Motor neuron (in vitro differentiated cells): ENCODE measurements around the gene DNAAF3. TPM values are rescaled to one million over a fixed set of nuclear protein-coding genes. Genes with fewer than 3 reads are reported as not detected.
A peak's percentile ranks its signal among the peaks of the same experiment; 100 is the strongest.

ENCODE experiments used
- ATAC-seq, 8 experiments: fragments of 200-7000 bp; cut with Tn5 transposase; replicated peaks in 6 of 8; 2 replicates each; pipeline ENCODE4 v1.8.0; 2021; ENCODE audit warnings: mild to moderate bottlenecking in 8 of 8, moderate library complexity in 8 of 8
- H3K27ac ChIP-seq, 2 donors: fragments of 250-450 bp; sonication (Bioruptor Pico); 2 replicates each; pipeline ENCODE4 v1.9.0; 2021; ENCODE audit warnings: antibody characterized with exemption in 2 of 2, mild to moderate bottlenecking in 2 of 2, moderate library complexity in 1 of 2
- H3K4me1 ChIP-seq, 2 donors: fragments of 250-450 bp; sonication (Bioruptor Pico); replicated peaks in 1 of 2; 2 replicates each; pipeline ENCODE4 v1.6.1; 2021; ENCODE audit warnings: antibody characterized with exemption in 2 of 2, mild to moderate bottlenecking in 2 of 2, moderate library complexity in 1 of 2
- H3K4me3 ChIP-seq, 5 donors: fragments of 250-450 bp; sonication (Bioruptor Pico); 2 replicates each; pipeline ENCODE4 v1.9.0; 2021; ENCODE audit warnings: antibody characterized with exemption in 5 of 5, mild to moderate bottlenecking in 5 of 5, moderate library complexity in 4 of 5
- WGBS, 10 experiments: fragments of 450-650 bp; shearing (Covaris generic); methylation state at CpG; one replicate each; pipeline ENCODE4 v1.0.0; 2022; 5-methylcytosine and 5-hydroxymethylcytosine counted together
- in situ Hi-C, 9 experiments: fragments of 400-800 bp; cut with MboI; loops; one replicate each; pipeline ENCODE4 v1.15.0; 2021; ENCODE audit warnings: low sequenced_read_pairs in 9 of 9, low pct_unique_long_range_greater_than_20kb in 2 of 9; ENCODE audit not compliant: unreplicated experiment in 9 of 9
- total RNA-seq, 8 experiments: library from RNA; unstranded; fragments of 300-600 nt; gene quantifications; 2 replicates each; pipeline versions ENCODE4 v1.2.3 to v1.2.4, GENCODE V29; 2022

DNAAF3 gene
- total RNA-seq, 8 experiments from 2014 or later, result 0.41 to 7.2 (median 1.4) TPM

DNA sequence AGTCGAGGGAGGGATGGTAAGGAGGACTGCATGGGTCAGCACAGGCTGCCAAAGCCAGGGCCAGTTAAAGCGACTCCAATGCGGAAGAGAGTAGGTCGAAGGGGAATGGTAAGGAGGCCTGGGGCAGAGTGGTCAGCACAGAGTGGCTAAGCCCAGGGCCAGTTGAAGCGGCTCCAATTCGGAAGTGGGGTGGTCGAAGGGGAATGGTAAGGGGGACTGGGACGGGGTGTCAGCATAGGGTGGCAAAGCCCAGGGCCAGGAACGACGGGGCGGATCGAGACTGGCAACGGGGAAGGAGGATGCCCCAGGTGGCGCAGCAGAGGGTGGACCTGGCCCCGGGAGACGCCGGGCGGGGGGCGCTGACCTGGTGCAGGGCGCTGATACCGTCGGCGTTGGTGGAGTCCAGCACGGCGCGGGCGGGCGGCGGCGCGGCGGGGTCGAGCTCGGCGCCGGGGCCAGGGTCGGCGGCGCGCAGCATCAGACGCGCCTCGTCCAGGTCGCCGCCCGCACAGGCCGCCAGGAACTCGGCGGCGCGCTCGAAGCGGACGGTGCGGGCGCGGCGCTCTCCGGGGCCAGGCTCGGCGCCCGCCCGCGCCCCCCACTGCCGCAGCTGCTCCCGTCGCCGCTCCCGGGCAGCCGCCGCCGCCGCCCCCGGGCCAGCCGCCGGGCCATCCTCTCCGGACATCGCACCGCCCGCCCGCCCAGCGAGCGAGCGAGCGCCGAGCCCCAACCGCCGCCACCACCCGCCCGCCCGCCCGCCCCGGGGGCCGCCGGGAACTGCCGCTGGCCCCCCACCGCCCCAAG lies 49.4 kb downstream of the DNAAF3 start, which contains the start of gene PPP1R12C:
PPP1R12C (minus strand) TSS at position 779 of the 804 bp plus-strand sequence; CDS start at position 685, 94 bp downstream.
- peak within 1 kb of the TSS; percentile 69 to 75 for H3K27ac ChIP-seq
- WGBS, 10 experiments, result 0% methylated on average over 1 to 2 of the region's 97 CpGs; no CpG with 5 or more reads in 8 of the 10 experiments
- H3K4me3 ChIP-seq, result peak within 1 kb of the TSS; percentile 68 to 92 (median 74)
- H3K4me1 ChIP-seq, result peaks cover 27 to 35% of the 10 kb centered on the region in 2 donors
- peak; percentile 1 to 27 (median 16) for ATAC-seq
- in situ Hi-C loops, result no loop called here

DNA sequence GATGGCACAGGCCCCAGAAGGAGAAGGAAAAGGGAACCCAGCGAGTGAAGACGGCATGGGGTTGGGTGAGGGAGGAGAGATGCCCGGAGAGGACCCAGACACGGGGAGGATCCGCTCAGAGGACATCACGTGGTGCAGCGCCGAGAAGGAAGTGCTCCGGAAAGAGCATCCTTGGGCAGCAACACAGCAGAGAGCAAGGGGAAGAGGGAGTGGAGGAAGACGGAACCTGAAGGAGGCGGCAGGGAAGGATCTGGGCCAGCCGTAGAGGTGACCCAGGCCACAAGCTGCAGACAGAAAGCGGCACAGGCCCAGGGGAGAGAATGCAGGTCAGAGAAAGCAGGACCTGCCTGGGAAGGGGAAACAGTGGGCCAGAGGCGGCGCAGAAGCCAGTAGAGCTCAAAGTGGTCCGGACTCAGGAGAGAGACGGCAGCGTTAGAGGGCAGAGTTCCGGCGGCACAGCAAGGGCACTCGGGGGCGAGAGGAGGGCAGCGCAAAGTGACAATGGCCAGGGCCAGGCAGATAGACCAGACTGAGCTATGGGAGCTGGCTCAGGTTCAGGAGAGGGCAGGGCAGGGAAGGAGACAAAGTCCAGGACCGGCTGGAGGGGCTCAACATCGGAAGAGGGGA lies 50.1 kb downstream of the DNAAF3 start:
- ATAC-seq, result peak; percentile 16 to 43 (median 32)
- in situ Hi-C loops, result no loop called here
- H3K4me1 ChIP-seq, result peaks cover 27 to 35% of the 10 kb centered on the region in 2 donors
- 0 to 20% (median 2%) methylated on average over 1 to 19 of the region's 25 CpGs for WGBS, 10 experiments
- H3K27ac ChIP-seq, result peak overlapping the region; percentile 13 to 15
- peak overlapping the region; percentile 68 to 92 (median 74) for H3K4me3 ChIP-seq

DNA sequence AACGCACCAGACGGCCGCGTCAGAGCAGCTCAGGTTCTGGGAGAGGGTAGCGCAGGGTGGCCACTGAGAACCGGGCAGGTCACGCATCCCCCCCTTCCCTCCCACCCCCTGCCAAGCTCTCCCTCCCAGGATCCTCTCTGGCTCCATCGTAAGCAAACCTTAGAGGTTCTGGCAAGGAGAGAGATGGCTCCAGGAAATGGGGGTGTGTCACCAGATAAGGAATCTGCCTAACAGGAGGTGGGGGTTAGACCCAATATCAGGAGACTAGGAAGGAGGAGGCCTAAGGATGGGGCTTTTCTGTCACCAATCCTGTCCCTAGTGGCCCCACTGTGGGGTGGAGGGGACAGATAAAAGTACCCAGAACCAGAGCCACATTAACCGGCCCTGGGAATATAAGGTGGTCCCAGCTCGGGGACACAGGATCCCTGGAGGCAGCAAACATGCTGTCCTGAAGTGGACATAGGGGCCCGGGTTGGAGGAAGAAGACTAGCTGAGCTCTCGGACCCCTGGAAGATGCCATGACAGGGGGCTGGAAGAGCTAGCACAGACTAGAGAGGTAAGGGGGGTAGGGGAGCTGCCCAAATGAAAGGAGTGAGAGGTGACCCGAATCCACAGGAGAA lies 50.9 kb downstream of the DNAAF3 start:
- peak overlapping the region in 1 of 2 donors; percentile 13 for H3K27ac ChIP-seq
- H3K4me1 ChIP-seq, result peaks cover 27 to 35% of the 10 kb centered on the region in 2 donors
- WGBS, 10 experiments, result 0 to 80% (median 29%) methylated on average over 1 to 5 of the region's 13 CpGs; no CpG with 5 or more reads in 2 of the 10 experiments
- ATAC-seq, result no peak
- H3K4me3 ChIP-seq, result peak overlapping the region; percentile 68 to 92 (median 74)
- in situ Hi-C loops, result no loop called here

DNA sequence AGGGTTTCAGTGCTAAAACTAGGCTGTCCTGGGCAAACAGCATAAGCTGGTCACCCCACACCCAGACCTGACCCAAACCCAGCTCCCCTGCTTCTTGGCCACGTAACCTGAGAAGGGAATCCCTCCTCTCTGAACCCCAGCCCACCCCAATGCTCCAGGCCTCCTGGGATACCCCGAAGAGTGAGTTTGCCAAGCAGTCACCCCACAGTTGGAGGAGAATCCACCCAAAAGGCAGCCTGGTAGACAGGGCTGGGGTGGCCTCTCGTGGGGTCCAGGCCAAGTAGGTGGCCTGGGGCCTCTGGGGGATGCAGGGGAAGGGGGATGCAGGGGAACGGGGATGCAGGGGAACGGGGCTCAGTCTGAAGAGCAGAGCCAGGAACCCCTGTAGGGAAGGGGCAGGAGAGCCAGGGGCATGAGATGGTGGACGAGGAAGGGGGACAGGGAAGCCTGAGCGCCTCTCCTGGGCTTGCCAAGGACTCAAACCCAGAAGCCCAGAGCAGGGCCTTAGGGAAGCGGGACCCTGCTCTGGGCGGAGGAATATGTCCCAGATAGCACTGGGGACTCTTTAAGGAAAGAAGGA lies 51.8 kb downstream of the DNAAF3 start:
- H3K4me3 ChIP-seq, result no peak overlapping the region
- in situ Hi-C loops, result no loop called here
- no peak for ATAC-seq
- 100% methylated on average over 2 of the region's 9 CpGs; no CpG with 5 or more reads in 9 of the 10 experiments for WGBS, 10 experiments
- H3K4me1 ChIP-seq, result peaks cover 27 to 38% of the 10 kb centered on the region in 2 donors
- H3K27ac ChIP-seq, result no peak overlapping the region

DNA sequence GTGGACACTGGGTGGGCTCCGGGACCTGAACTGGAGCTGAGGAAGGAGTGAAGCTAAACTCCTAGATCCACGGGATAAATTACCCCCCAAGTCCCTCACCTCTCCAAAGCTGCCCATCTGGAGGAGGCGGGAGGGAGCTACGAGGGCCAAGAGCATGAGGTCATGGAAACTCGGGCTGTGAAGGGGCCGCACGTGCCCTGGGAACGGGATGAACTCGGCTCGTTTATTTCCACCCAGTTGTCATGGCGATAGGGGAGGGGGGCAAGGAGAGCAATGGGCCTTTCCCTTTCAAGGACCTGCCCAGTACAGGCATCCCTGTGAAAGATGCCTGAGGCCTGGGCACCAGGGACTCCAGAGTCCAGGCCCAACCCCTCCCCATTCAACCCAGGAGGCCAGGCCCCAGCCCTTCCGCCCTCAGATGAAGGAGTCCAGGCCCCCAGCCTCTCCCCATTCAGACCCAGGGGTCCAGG lies 52.8 kb downstream of the DNAAF3 start:
- in situ Hi-C loops, result no loop called here
- WGBS, 10 experiments, result 0 to 60% (median 27%) methylated on average over 1 to 3 of the region's 12 CpGs; no CpG with 5 or more reads in 7 of the 10 experiments
- Histone ChIP-seq H3K4me3 (no peak overlapping the region), H3K27ac (peak overlapping the region in 1 of 2 donors; percentile 25), H3K4me1 (peaks cover 26 to 35% of the 10 kb centered on the region in 2 donors)
- peak; percentile 26 to 57 (median 50) for ATAC-seq

DNA sequence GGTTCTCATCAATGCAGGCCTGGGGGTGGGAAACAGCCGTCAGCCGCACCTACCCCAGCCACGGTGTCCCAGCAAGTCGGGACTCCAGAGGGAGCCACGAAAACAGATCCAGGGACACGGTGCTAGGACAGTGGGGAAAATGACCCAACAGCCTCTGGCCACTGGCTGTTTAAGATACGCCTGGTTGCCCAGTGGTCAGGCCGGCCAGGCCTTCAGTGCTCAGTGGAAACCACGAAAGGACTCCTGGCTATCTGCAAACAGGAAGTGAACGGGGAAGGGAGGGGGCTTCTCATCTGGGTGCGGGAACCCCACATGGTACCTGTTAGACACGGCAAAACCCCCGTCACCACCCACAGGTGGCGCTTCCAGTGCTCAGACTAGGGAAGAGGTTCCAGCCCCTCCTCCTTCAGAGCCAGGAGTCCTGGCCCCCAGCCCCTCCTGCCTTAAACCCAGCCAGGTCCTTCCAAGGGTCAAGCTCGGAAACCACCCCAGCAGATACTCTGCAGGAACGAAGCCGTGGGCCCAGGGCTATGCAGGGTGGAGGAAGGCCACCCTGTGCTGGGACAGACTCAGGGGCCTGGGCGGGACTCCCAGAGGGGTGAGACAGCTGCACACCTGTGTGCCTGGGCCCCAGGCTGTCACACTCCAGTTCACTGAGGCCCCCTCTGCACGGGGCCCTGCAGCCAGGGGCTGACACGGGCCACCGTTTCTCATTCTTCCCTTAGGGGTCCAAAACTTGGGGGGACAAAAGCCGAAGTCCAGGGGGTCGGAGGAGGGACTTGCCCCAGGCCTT lies 53.4 kb downstream of the DNAAF3 start:
- in situ Hi-C loops, result no loop called here
- Histone ChIP-seq H3K4me3 (no peak overlapping the region), H3K4me1 (peaks cover 21 to 31% of the 10 kb centered on the region in 2 donors), H3K27ac (peak overlapping the region in 1 of 2 donors; percentile 25)
- 10 to 100% (median 75%) methylated on average over 1 to 9 of the region's 23 CpGs; no CpG with 5 or more reads in 6 of the 10 experiments for WGBS, 10 experiments
- ATAC-seq, result no peak

DNA sequence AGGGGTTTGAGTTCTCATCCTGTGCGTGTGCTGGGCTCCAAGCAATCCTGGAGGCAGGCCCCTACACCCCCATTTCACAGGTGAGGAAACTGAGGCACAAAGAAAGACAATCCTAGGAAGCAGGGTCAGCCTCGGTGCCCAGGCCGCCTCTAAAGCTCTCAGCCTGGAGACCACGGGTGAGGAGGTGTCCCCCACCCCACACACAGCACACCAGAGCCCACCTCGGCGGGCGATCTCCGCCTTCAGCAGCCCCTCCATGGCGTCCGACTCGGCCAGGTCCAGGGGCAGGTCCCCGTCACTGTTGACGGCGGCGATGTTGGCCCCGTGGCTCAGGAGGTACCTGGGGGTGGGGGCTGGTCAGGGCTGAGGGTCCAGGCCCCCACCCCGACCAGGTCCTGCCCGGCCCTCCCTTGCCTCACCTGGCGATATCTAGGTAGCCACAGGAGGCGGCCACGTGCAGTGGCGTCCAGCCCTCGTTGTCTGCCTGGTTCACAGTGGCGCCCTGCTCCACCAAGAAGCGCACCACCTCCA lies 54.1 kb downstream of the DNAAF3 start:
- Histone ChIP-seq H3K27ac (no peak overlapping the region), H3K4me1 (peaks cover 21 to 31% of the 10 kb centered on the region in 2 donors), H3K4me3 (no peak overlapping the region)
- 57 to 100% methylated on average over 1 to 2 of the region's 25 CpGs; no CpG with 5 or more reads in 8 of the 10 experiments for WGBS, 10 experiments
- no peak for ATAC-seq
- in situ Hi-C loops, result no loop called here

DNA sequence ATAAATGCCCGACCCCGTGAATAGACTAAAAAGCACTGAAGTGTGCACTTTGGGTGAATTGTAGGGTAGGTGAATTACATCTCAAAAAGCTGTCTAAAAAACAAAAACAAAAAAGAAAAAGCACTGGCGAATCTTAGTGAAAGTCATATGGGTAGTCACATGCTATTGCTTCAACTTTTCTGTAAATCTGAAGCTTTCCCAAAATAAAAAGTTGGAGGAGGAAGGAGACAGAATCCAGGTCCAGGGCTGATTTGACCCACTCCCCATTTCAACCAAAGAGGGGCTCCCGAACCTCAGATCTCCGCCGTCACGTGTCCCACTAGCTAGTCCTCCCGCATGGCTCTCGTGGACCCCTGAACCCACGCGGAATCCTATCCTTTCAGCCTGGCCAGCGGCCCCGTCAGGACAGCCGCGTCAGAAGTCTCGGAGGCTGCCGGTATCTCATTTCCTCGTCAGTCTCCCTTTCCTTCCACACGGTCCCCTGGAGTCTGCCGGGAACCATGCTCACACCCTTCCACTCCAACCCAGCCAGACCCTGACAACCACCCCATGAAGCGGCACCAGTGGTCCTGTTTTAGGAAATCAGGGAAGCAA lies 55.1 kb downstream of the DNAAF3 start:
- in situ Hi-C loops, result no loop called here
- Histone ChIP-seq H3K27ac (no peak overlapping the region), H3K4me3 (no peak overlapping the region), H3K4me1 (peaks cover 21 to 31% of the 10 kb centered on the region in 2 donors)
- ATAC-seq, result no peak
- whole genome bisulfite sequencing, 10 experiments, result 10 to 100% (median 89%) methylated on average over 1 to 14 of the region's 21 CpGs; no CpG with 5 or more reads in 2 of the 10 experiments

DNA sequence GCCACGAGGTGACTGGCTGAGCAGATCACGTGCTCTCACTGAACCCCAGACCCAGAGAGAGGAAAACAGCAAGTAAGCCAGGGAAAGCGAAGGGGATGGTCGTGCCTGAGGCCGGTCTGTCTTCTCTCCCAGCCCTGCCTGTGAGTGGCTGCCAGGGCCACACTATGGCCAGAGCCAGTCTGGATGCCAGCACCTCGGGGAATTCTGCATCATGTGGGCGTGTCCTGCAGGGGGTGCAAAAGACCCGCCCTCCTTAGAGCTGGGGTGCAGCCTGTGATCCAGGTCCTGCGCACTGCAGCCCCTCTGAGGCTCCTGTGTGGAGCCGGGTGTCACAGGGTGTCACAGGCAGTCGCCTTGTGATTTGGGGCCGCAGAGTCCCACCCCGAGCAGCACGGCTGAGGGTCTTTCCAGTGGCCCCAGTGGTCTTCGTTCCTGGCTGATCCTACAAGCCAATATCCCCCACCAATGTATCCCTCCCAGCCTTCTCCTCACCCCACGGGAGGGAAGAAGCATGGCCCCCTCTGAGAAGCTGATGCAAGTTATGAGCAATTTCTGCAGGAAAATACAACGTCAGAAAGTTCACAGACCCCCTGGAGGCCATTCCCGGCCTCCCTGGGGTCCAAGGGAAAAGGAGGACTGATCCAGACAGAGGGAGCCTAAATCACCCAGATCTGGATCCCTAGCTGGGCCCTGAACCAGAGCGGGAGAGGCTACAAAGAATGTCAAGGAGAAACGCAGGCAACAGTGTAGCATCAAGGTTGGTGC lies 56.7 kb downstream of the DNAAF3 start:
- 58 to 100% (median 93%) methylated on average over 2 to 11 of the region's 20 CpGs; no CpG with 5 or more reads in 4 of the 10 experiments for WGBS, 10 experiments
- in situ Hi-C loops, result no loop called here
- ATAC-seq, result no peak

More for the DNA sequence above, 56.7 kb downstream of the DNAAF3 start:
- no peak overlapping the region for H3K27ac ChIP-seq
- H3K4me3 ChIP-seq, result no peak overlapping the region
- H3K4me1 ChIP-seq, result peaks cover 9 to 17% of the 10 kb centered on the region in 2 donors
